Measurements from ENCODE around the gene NECTIN3.

DNA sequence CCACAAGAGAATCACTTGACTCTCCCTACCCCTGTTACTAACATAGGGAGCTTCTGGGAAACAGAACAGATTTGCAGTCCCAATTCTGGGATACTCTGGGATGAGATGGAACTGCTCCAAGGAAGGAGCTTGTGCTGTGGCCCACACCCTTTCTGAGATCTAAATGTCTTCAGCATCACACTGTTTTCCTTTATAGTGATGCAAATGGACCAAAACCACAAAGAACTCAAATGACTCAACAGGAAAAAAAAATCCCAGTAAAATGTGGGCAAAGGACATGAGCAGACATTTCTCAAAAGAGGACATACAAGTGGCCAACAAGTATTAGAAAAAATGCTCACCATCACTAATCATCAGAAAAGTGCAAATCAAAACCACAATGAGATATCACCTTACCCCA, 155.6 kb downstream of the NECTIN3 start:
- TF ChIP-seq POLR2A (IDR thresholded peaks at IDR 0.05): no peak
- TF ChIP-seq, protein P1, sequence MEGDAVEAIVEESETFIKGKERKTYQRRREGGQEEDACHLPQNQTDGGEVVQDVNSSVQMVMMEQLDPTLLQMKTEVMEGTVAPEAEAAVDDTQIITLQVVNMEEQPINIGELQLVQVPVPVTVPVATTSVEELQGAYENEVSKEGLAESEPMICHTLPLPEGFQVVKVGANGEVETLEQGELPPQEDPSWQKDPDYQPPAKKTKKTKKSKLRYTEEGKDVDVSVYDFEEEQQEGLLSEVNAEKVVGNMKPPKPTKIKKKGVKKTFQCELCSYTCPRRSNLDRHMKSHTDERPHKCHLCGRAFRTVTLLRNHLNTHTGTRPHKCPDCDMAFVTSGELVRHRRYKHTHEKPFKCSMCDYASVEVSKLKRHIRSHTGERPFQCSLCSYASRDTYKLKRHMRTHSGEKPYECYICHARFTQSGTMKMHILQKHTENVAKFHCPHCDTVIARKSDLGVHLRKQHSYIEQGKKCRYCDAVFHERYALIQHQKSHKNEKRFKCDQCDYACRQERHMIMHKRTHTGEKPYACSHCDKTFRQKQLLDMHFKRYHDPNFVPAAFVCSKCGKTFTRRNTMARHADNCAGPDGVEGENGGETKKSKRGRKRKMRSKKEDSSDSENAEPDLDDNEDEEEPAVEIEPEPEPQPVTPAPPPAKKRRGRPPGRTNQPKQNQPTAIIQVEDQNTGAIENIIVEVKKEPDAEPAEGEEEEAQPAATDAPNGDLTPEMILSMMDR (IDR thresholded peaks at IDR 0.05): no peak
